ENCODE results near the gene FZD10. TPM values are rescaled to one million over a fixed set of nuclear protein-coding genes. Genes with fewer than 3 reads are reported as not detected.

Gene FZD10
- total and polyA plus RNA-seq, 2 experiments from 2014 or later: 0.11 to 0.45 TPM

- Histone ChIP-seq H3K27me3 (ENCODE audit: insufficient read depth) (no peaks in the 10 kb centered on the region), H4K20me1 (replicated peaks; ENCODE audit: insufficient read depth) (no peaks in the 10 kb centered on the region), H3K27ac (ENCODE audit: low read depth) (no peak overlapping the region), H3K4me3 (no peak overlapping the region), H3K4me2 (no peak overlapping the region), H3K79me2 (replicated peaks; ENCODE audit: insufficient read depth) (no peaks in the 10 kb centered on the region), H3K36me3 (ENCODE audit: insufficient read depth) (no peaks in the 10 kb centered on the region), H3K4me1 (ENCODE audit: insufficient read depth) (no peaks in the 10 kb centered on the region), H2AFZ (no peak overlapping the region), H3F3A (replicated peaks; ENCODE audit: low read depth) (no peaks in the 10 kb centered on the region), H3K9me2 (ENCODE audit: insufficient read depth) (no peaks in the 10 kb centered on the region)
- peaks cover 3% of the 10 kb centered on the region for H3K27me3 Mint-ChIP-seq (ENCODE audit: insufficient read depth, low read depth, poor library complexity)
- TF ChIP-seq ZNF331 (CRISPR knock-in tag; IDR thresholded peaks at IDR 0.05; ENCODE audit: low read depth) (no peak), CTCF (conservative IDR thresholded peaks at IDR 0.05; ENCODE audit: low read depth in 2 of 2) (peak in 1 of 2 experiments; percentile 40; a peak in 1 of 4 replicates)
- no peak overlapping the region for H3K27ac Mint-ChIP-seq
- DNase-seq (ENCODE audit: low spot score) (peak; percentile 14), ATAC-seq (no peak)
- peaks cover 62% of the 10 kb centered on the region for H3K36me3 Mint-ChIP-seq (ENCODE audit: low read depth)
- no peak overlapping the region for H3K4me3 Mint-ChIP-seq
- peaks cover 97% of the 10 kb centered on the region for H3K9me3 Mint-ChIP-seq
- H3K4me1 Mint-ChIP-seq: no peaks in the 10 kb centered on the region; the same call in 2 of the 3 replicates
Observed at GRCh38 chr12:130126023-130126432, 36.2 kb upstream of the FZD10 start.

DNA sequence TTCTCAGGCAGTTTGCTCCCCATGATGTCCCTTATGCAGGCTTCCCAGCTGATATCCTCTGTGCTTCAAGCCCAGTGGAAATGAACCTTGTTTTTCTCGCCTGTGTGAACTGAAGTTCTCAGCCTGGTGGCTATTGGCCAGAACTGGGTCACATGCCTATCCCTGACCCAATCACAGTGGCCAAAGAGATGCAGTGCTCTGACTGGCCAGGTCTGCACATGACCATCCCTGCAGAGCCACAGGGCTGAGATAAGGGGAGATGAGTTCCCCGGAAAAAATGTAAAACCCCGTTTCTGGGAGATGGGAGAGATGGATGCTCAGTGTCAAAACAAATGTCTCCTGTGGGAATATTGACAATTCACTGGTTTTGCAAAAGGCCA is 34.7 kb upstream of the FZD10 start:
- ATAC-seq (no peak), DNase-seq (ENCODE audit: low spot score) (no peak)
- no peaks in the 10 kb centered on the region; the same call in 2 of the 3 replicates for H3K4me1 Mint-ChIP-seq
- no peak overlapping the region for H3K27ac Mint-ChIP-seq
- no peaks in the 10 kb centered on the region for H3K79me2 ChIP-seq (replicated peaks; ENCODE audit: insufficient read depth)
- no peak overlapping the region for H3K27ac ChIP-seq (ENCODE audit: low read depth)
- no peaks in the 10 kb centered on the region for H4K20me1 ChIP-seq (replicated peaks; ENCODE audit: insufficient read depth)
- peaks cover 55% of the 10 kb centered on the region for H3K36me3 Mint-ChIP-seq (ENCODE audit: low read depth)
- H3K27me3 Mint-ChIP-seq (ENCODE audit: insufficient read depth, low read depth, poor library complexity): no peaks in the 10 kb centered on the region
- H3K27me3 ChIP-seq (ENCODE audit: insufficient read depth): no peaks in the 10 kb centered on the region
- H3K4me2 ChIP-seq: no peak overlapping the region
- no peak overlapping the region for H3K4me3 Mint-ChIP-seq
- no peaks in the 10 kb centered on the region for H3F3A ChIP-seq (replicated peaks; ENCODE audit: low read depth)
- no peaks in the 10 kb centered on the region for H3K36me3 ChIP-seq (ENCODE audit: insufficient read depth)
- H3K4me1 ChIP-seq (ENCODE audit: insufficient read depth): no peaks in the 10 kb centered on the region
- peaks cover 97% of the 10 kb centered on the region for H3K9me3 Mint-ChIP-seq
- H3K4me3 ChIP-seq: no peak overlapping the region
- H2AFZ ChIP-seq: no peak overlapping the region
- H3K9me2 ChIP-seq (ENCODE audit: insufficient read depth): no peaks in the 10 kb centered on the region
- TF ChIP-seq ZNF331 (CRISPR knock-in tag; IDR thresholded peaks at IDR 0.05; ENCODE audit: low read depth) (no peak), ETS1 (IDR thresholded peaks at IDR 0.05) (no peak), ZNF462 (CRISPR knock-in tag; IDR thresholded peaks at IDR 0.05) (no peak), CTCF (conservative IDR thresholded peaks at IDR 0.05; ENCODE audit: low read depth in 2 of 2) (no peak)
- TF ChIP-seq, protein P1, sequence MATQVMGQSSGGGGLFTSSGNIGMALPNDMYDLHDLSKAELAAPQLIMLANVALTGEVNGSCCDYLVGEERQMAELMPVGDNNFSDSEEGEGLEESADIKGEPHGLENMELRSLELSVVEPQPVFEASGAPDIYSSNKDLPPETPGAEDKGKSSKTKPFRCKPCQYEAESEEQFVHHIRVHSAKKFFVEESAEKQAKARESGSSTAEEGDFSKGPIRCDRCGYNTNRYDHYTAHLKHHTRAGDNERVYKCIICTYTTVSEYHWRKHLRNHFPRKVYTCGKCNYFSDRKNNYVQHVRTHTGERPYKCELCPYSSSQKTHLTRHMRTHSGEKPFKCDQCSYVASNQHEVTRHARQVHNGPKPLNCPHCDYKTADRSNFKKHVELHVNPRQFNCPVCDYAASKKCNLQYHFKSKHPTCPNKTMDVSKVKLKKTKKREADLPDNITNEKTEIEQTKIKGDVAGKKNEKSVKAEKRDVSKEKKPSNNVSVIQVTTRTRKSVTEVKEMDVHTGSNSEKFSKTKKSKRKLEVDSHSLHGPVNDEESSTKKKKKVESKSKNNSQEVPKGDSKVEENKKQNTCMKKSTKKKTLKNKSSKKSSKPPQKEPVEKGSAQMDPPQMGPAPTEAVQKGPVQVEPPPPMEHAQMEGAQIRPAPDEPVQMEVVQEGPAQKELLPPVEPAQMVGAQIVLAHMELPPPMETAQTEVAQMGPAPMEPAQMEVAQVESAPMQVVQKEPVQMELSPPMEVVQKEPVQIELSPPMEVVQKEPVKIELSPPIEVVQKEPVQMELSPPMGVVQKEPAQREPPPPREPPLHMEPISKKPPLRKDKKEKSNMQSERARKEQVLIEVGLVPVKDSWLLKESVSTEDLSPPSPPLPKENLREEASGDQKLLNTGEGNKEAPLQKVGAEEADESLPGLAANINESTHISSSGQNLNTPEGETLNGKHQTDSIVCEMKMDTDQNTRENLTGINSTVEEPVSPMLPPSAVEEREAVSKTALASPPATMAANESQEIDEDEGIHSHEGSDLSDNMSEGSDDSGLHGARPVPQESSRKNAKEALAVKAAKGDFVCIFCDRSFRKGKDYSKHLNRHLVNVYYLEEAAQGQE (IDR thresholded peaks at IDR 0.05; ENCODE audit: unreplicated experiment): no peak

All from GM23338 (cell line).